Activated B cell treated with CpG ODN at 0.5 μM for 24 hours (primary cell): ENCODE data around the gene PRKAR1B. TPM values are rescaled to one million over a fixed set of nuclear protein-coding genes. Genes with fewer than 3 reads are reported as not detected.

Source experiments
- ATAC-seq: fragments of 200-7000 bp; cut with Tn5 transposase; one replicate; pipeline ENCODE4 v1.10.0; 2021; ENCODE audit warnings: low read depth, mild to moderate bottlenecking, moderate library complexity
- CTCF ChIA-PET: fragments of 350-600 bp; sonication (Branson Sonifier 250); formaldehyde crosslinking; loops from one replicate; lab custom pipeline; 2021; ENCODE audit warnings: antibody characterized with exemption; lab: Charles Lee
- POLR2A ChIA-PET: fragments of 350-600 bp; sonication (Branson Sonifier 250); formaldehyde crosslinking; loops from one replicate; lab custom pipeline; 2021; ENCODE audit warnings: antibody characterized with exemption; lab: Charles Lee
- DNase-seq: peaks from one replicate; pipeline ENCODE4 v3.0.0; 2022
- H3K27ac Mint-ChIP-seq: one replicate; pipeline ENCODE4 v1.8.0; 2020; ENCODE audit warnings: mixed read lengths
- H3K27me3 Mint-ChIP-seq: one replicate; pipeline ENCODE4 v1.8.0; 2021; ENCODE audit warnings: mixed read lengths
- H3K36me3 Mint-ChIP-seq: one replicate; pipeline ENCODE4 v1.8.0; 2021; ENCODE audit warnings: low read depth, mixed read lengths
- H3K4me1 Mint-ChIP-seq: one replicate; pipeline ENCODE4 v1.8.0; 2021; ENCODE audit warnings: mixed read lengths
- H3K4me3 Mint-ChIP-seq: one replicate; pipeline ENCODE4 v1.8.0; 2020; ENCODE audit warnings: mild to moderate bottlenecking, mixed read lengths
- H3K9me3 Mint-ChIP-seq: one replicate; pipeline ENCODE4 v1.8.0; 2020; ENCODE audit warnings: mixed read lengths
- intact Hi-C: fragments of 100-400 bp; cut with micrococcal nuclease; formaldehyde crosslinking; loops from one replicate; pipeline ENCODE4 v1.15.1; 2024
- total RNA-seq: library from RNA; stranded (reverse); gene quantifications from 2 replicates; pipeline ENCODE4 v1.2.3, GENCODE V29; 2022
- TF ChIP-seq, protein P1 (sequence below): fragments of 200-600 bp; IDR thresholded peaks from one replicate; pipeline ENCODE4 v1.8.0; 2022; ENCODE audit warnings: antibody characterized with exemption, mild to moderate bottlenecking

PRKAR1B gene
- total RNA-seq, 1 donor from 2014 or later, result 17.5 TPM

DNA sequence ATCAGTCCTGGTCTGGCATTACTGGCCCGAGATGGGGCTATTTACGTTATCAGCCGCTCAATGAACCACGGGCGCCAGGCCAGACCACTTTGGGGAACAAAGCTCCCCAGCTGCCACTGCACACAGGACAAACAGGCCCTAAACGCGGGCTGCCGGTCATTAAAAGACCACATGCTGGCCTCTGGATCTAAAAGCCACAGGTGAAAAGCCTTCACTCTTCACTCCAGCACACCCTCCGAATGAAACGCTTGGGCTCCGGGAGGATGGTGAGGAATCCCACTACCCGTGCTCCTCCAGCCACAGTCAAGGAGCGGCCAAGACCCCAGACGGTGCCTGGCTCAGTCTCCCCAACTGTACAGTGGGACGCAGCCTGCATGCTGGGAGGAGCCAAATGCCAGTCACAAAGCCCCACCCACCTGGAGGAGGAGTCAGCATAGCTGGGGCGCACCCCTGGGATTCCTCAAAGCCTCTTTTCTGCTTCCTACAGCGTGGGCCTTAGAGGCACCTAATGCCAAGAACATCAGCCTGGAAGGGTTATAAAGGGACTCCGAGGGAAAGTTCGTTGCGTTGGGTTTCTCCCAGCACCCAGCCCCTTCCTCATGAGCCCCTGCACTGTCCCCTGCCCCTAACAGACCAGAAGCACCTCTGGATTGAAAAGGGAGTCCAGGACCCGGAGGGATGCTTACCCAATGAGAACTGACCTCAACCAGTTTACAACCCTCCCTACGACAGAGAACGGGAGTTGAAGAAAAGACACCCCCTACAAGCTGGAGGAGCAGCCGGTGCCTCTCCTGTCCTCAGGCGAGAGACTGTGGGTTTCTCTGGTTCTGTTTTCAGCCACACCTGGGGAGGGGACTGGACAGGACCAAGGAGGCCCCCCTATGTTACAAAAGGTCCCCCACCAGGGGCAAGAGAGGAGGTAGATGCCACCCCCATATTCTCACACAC, 212.2 kb downstream of the PRKAR1B start:
- no peak for DNase-seq
- H3K4me1 Mint-ChIP-seq, result peaks cover 12% of the 10 kb centered on the region
- POLR2A ChIA-PET, result no interaction called here

DNA sequence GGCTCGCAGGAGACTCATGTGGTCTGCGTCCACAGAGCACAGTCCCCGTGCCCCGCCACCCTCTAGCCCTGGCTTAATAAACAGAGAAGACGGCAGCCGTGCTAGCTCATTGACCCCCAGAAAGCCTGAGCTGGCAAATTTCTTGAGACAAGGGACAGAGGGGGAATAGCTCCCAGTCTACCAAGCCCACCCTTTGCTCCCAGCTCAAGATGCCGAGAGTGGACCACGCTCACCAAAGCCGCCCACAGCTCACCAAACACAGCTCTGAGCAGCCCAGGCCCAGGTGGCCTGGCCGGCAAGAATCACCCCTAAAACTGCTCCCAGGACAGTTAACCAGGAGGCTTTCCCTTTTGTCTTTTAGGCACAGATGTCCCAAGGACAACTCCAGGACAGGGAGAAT, 212.8 kb downstream of the PRKAR1B start:
- CTCF ChIA-PET, result no interaction called here
- H3K4me1 Mint-ChIP-seq, result peaks cover 12% of the 10 kb centered on the region
- TF ChIP-seq, protein P1, sequence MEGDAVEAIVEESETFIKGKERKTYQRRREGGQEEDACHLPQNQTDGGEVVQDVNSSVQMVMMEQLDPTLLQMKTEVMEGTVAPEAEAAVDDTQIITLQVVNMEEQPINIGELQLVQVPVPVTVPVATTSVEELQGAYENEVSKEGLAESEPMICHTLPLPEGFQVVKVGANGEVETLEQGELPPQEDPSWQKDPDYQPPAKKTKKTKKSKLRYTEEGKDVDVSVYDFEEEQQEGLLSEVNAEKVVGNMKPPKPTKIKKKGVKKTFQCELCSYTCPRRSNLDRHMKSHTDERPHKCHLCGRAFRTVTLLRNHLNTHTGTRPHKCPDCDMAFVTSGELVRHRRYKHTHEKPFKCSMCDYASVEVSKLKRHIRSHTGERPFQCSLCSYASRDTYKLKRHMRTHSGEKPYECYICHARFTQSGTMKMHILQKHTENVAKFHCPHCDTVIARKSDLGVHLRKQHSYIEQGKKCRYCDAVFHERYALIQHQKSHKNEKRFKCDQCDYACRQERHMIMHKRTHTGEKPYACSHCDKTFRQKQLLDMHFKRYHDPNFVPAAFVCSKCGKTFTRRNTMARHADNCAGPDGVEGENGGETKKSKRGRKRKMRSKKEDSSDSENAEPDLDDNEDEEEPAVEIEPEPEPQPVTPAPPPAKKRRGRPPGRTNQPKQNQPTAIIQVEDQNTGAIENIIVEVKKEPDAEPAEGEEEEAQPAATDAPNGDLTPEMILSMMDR, result no peak
- ATAC-seq (no peak), DNase-seq (no peak)
- H3K27me3 Mint-ChIP-seq, result peaks cover 8% of the 10 kb centered on the region
- intact Hi-C loops, result no loop called here
- H3K36me3 Mint-ChIP-seq, result peaks cover 1% of the 10 kb centered on the region
- POLR2A ChIA-PET, result no interaction called here
- no peak overlapping the region for H3K4me3 Mint-ChIP-seq
- H3K9me3 Mint-ChIP-seq, result no peaks in the 10 kb centered on the region
- H3K27ac Mint-ChIP-seq, result no peak overlapping the region

More for the DNA sequence above, 212.2 kb downstream of the PRKAR1B start:
- Mint-ChIP-seq H3K36me3 (no peaks in the 10 kb centered on the region), H3K9me3 (no peaks in the 10 kb centered on the region), H3K27me3 (peaks cover 8% of the 10 kb centered on the region), H3K27ac (no peak overlapping the region), H3K4me3 (no peak overlapping the region)
- ATAC-seq, result no peak
- TF ChIP-seq, protein P1, result no peak
- CTCF ChIA-PET, result no interaction called here
- intact Hi-C loops, result no loop called here

DNA sequence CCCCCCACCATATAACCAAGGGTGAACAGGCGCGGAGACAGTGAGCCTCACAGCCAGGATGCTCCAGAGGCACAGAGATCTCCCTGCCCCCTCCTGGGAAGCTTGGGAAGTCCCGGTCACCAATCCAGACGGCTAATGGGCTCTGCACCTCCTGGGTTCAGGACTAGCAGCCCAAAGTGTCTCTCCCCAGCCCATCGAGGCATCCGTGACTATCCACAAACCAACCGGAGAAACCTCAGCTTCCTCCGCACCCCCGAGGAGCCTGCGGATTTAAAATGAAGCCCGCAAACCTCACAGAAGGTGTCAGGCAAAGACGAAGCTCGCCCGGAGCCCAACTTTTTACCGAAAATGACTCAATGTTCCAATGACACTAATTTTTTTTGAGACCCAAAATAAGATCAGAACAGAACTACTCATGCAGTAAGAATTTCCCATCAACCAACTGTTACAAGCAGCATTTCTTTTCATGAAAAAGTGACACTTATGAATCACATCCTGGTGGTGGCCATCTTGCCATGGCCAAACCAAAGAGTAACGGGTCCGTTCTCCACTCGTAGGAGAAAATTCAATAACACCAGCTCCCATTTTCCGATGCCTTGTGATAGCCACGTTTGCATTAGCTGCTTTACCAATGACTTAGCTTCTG, 213.4 kb downstream of the PRKAR1B start:
- H3K36me3 Mint-ChIP-seq, result peaks cover 1% of the 10 kb centered on the region
- CTCF ChIA-PET, result no interaction called here
- ATAC-seq (no peak), DNase-seq (no peak)
- peaks cover 8% of the 10 kb centered on the region for H3K27me3 Mint-ChIP-seq
- no peaks in the 10 kb centered on the region for H3K9me3 Mint-ChIP-seq
- TF ChIP-seq, protein P1, result no peak
- H3K4me3 Mint-ChIP-seq, result no peak overlapping the region
- no peak overlapping the region for H3K27ac Mint-ChIP-seq
- intact Hi-C loops, result no loop called here
- POLR2A ChIA-PET, result no interaction called here
- peaks cover 11% of the 10 kb centered on the region for H3K4me1 Mint-ChIP-seq

- Mint-ChIP-seq H3K27me3 (peaks cover 3% of the 10 kb centered on the region), H3K36me3 (peaks cover 1% of the 10 kb centered on the region), H3K4me1 (peaks cover 5% of the 10 kb centered on the region), H3K27ac (no peak overlapping the region), H3K9me3 (no peaks in the 10 kb centered on the region), H3K4me3 (no peak overlapping the region)
- TF ChIP-seq, protein P1, result no peak
- CTCF ChIA-PET, result no interaction called here
- intact Hi-C loops, result no loop called here
- POLR2A ChIA-PET, result no interaction called here
- no peak for DNase-seq
- no peak for ATAC-seq
These were observed 214.4 kb downstream of the PRKAR1B start for GRCh38 chr7:512541-513311.
